MM.1S (cell line): ENCODE measurements around the gene CLEC2A.
"Not testable (repeated sequence)": the region's sequence is repeated elsewhere in the genome, so short reads cannot be mapped to it uniquely, and the experiment has no call there.

ENCODE experiments used
- DNase-seq: peaks from one replicate; pipeline ENCODE4 v3.0.0-alpha.2; 2015
- H2AFZ ChIP-seq: fragments of 300-600 bp; sonication (generic); 2 replicates; pipeline ENCODE4 v1.6.0; 2016; ENCODE audit warnings: antibody characterized with exemption, low read length
- H3F3A ChIP-seq: fragments of 300-600 bp; sonication (generic); 2 replicates; pipeline ENCODE4 v1.6.1; 2016; ENCODE audit warnings: mild to moderate bottlenecking, antibody characterized with exemption, low read length, moderate library complexity, mixed read lengths; ENCODE audit not compliant: insufficient read depth
- H3K27ac ChIP-seq: fragments of 300-600 bp; sonication (generic); 2 replicates; pipeline ENCODE4 v1.5.1; 2016; ENCODE audit warnings: mild to moderate bottlenecking, low read length
- H3K27me3 ChIP-seq: fragments of 300-600 bp; sonication (generic); replicated peaks from 2 replicates; pipeline ENCODE4 v1.6.0; 2016; ENCODE audit warnings: low read length; ENCODE audit not compliant: insufficient read depth
- H3K36me3 ChIP-seq: fragments of 300-600 bp; sonication (generic); replicated peaks from 2 replicates; pipeline ENCODE4 v1.6.1; 2016; ENCODE audit warnings: mild to moderate bottlenecking, low read length, mixed read lengths; ENCODE audit not compliant: insufficient read depth
- H3K4me1 ChIP-seq: fragments of 300-600 bp; sonication (generic); 2 replicates; pipeline ENCODE4 v1.6.1; 2016; ENCODE audit warnings: low read length, mixed read lengths
- H3K4me2 ChIP-seq: fragments of 300-600 bp; sonication (generic); 2 replicates; pipeline ENCODE4 v1.6.0; 2016; ENCODE audit warnings: low read depth, low read length
- H3K4me3 ChIP-seq: fragments of 300-600 bp; sonication (generic); 2 replicates; pipeline ENCODE4 v1.5.1; 2016; ENCODE audit warnings: low read length, mixed read lengths
- H3K79me2 ChIP-seq: fragments of 300-600 bp; sonication (generic); 2 replicates; pipeline ENCODE4 v1.6.1; 2016; ENCODE audit warnings: mixed run types, low read length, mixed read lengths
- H3K9ac ChIP-seq: fragments of 300-600 bp; sonication (generic); 2 replicates; pipeline ENCODE4 v1.6.1; 2016; ENCODE audit warnings: low read length, mixed read lengths
- H3K9me2 ChIP-seq: fragments of 300-600 bp; sonication (generic); replicated peaks from 2 replicates; pipeline ENCODE4 v1.6.1; 2016; ENCODE audit warnings: mild to moderate bottlenecking, low read length, mixed read lengths; ENCODE audit not compliant: insufficient read depth
- H3K9me3 ChIP-seq: fragments of 300-600 bp; sonication (generic); replicated peaks from 2 replicates; pipeline ENCODE4 v1.6.1; 2016; ENCODE audit warnings: mild to moderate bottlenecking, low read length, mixed read lengths; ENCODE audit not compliant: insufficient read depth
- H4K20me1 ChIP-seq: fragments of 300-600 bp; sonication (generic); 2 replicates; pipeline ENCODE4 v1.6.1; 2016; ENCODE audit warnings: mild to moderate bottlenecking, low read length, moderate library complexity, mixed read lengths; ENCODE audit not compliant: insufficient read depth
- EZH2 ChIP-seq: fragments of 300-600 bp; sonication (generic); optimal IDR thresholded peaks from 2 replicates; pipeline ENCODE3; 2017; ENCODE audit warnings: low read depth, mild to moderate bottlenecking, antibody characterized with exemption, low read length, mixed read lengths
- EZH2phosphoT487 ChIP-seq: fragments of 300-600 bp; sonication (generic); IDR thresholded peaks from 2 replicates; pipeline ENCODE4 v1.6.1; 2018; ENCODE audit warnings: antibody characterized with exemption, low read length
- TF ChIP-seq, protein P1 (sequence below): fragments of 300-600 bp; sonication (generic); IDR thresholded peaks from 2 replicates; pipeline ENCODE4 v1.5.1; 2016; ENCODE audit warnings: antibody characterized with exemption, low read length, mixed read lengths

Gene CLEC2A

DNA sequence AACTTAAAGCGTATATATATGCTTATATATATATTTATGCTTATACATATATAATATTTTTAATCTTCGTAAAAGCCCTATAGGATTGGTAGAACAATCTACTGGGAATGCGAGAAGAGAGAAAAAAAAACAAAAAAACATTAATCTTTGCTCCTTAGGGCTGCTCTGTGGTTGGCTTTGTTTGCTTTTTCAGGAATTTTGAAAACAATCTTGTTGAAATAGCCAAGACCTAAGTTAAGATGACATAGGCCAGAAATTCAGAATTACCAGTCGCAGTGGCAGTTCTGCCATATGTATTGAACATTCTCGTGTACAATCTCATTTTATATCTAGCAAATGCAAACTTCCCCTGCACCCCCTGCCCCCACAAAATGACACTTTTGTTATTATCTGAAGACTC lies 50.2 kb downstream of the CLEC2A start:
- TF ChIP-seq EZH2phosphoT487 (no peak), EZH2 (no peak)
- TF ChIP-seq, protein P1, sequence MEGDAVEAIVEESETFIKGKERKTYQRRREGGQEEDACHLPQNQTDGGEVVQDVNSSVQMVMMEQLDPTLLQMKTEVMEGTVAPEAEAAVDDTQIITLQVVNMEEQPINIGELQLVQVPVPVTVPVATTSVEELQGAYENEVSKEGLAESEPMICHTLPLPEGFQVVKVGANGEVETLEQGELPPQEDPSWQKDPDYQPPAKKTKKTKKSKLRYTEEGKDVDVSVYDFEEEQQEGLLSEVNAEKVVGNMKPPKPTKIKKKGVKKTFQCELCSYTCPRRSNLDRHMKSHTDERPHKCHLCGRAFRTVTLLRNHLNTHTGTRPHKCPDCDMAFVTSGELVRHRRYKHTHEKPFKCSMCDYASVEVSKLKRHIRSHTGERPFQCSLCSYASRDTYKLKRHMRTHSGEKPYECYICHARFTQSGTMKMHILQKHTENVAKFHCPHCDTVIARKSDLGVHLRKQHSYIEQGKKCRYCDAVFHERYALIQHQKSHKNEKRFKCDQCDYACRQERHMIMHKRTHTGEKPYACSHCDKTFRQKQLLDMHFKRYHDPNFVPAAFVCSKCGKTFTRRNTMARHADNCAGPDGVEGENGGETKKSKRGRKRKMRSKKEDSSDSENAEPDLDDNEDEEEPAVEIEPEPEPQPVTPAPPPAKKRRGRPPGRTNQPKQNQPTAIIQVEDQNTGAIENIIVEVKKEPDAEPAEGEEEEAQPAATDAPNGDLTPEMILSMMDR: no peak
- Histone ChIP-seq H3K27me3 (no peaks in the 10 kb centered on the region), H3K9ac (no peak overlapping the region), H3K79me2 (no peaks in the 10 kb centered on the region), H3K4me2 (no peak overlapping the region), H3K9me3 (no peaks in the 10 kb centered on the region), H3K4me3 (no peak overlapping the region), H3K4me1 (peaks cover 11% of the 10 kb centered on the region), H3K36me3 (no peaks in the 10 kb centered on the region), H3K27ac (no peak overlapping the region), H3F3A (no peaks in the 10 kb centered on the region), H2AFZ (no peak overlapping the region), H3K9me2 (no peaks in the 10 kb centered on the region), H4K20me1 (no peaks in the 10 kb centered on the region)
- DNase-seq: no peak

DNA sequence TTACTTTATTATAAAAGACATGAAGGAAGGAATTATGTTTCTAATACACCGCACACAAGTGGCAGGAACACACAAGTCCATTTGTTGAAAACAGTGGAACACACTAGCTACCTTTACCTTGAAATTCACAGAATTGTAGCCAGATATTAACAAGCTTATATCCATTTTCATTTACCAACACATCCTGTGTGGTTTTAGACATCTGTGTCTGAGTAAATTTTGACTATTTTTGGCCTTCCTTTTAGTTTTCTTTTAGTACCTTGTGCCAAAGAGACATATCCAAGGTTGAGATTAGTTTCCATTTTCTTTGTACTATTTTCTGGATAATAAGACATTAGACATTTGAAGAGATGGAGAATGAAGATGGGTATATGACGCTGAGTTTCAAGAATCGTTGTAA lies 50.9 kb downstream of the CLEC2A start, which contains the start of gene KLRF2:
KLRF2 (plus strand) TSS at position 244 of the 400 bp plus-strand sequence; CDS start at position 351, 107 bp downstream.
- H4K20me1 ChIP-seq: no peaks in the 10 kb centered on the region
- H3K9ac ChIP-seq: no peak within 1 kb of the TSS
- H3K9me3 ChIP-seq: no peaks in the 10 kb centered on the region
- H3K4me1 ChIP-seq: peaks cover 11% of the 10 kb centered on the region
- no peaks in the 10 kb centered on the region for H3K9me2 ChIP-seq
- TF ChIP-seq, protein P1: no peak
- no peak for TF ChIP-seq EZH2phosphoT487
- H3K4me3 ChIP-seq: no peak within 1 kb of the TSS
- no peaks in the 10 kb centered on the region for H3K27me3 ChIP-seq
- DNase-seq: peak; percentile 43
- H2AFZ ChIP-seq: no peak within 1 kb of the TSS
- H3F3A ChIP-seq: no peaks in the 10 kb centered on the region
- peak within 1 kb of the TSS; percentile 46 for H3K4me2 ChIP-seq
- no peaks in the 10 kb centered on the region for H3K36me3 ChIP-seq
- H3K27ac ChIP-seq: no peak within 1 kb of the TSS
- no peaks in the 10 kb centered on the region for H3K79me2 ChIP-seq

DNA sequence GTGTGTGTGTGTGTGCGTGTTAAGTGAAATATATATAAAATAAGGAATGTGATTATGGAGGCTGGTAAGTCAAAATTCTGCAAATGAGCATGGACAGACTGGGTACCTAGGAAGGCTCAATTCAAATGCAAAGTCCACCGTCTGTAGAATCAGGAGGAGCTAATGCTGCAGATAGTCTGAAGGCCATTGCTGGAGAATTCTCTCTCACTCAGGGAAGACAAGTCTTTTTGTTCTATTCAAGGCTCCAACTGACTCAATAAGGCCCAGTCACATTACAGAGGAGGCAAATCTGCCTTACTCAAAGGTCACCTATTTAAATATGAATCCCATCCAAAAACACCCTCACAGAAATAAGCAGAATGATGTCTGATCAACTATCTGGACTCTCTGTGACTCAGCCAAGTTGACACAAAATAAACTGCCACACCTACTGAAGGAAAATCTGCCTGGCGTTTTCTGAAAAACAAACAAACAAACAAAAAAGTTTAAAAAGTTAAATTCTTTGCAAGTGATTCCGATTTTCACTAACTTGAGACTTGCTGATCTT lies 51.6 kb downstream of the CLEC2A start:
- Histone ChIP-seq H2AFZ (no peak overlapping the region), H3K27ac (no peak overlapping the region), H3K4me1 (peaks cover 11% of the 10 kb centered on the region), H3K9me2 (no peaks in the 10 kb centered on the region), H3K4me2 (peak overlapping the region; percentile 46; the same call in 1 of the 2 replicates), H3K4me3 (no peak overlapping the region), H3K9me3 (no peaks in the 10 kb centered on the region), H3K27me3 (no peaks in the 10 kb centered on the region), H3K36me3 (no peaks in the 10 kb centered on the region), H4K20me1 (no peaks in the 10 kb centered on the region), H3K79me2 (no peaks in the 10 kb centered on the region), H3K9ac (no peak overlapping the region), H3F3A (no peaks in the 10 kb centered on the region)
- no peak for TF ChIP-seq EZH2phosphoT487
- TF ChIP-seq, protein P1: no peak
- no peak for TF ChIP-seq EZH2
- no peak for DNase-seq

DNA sequence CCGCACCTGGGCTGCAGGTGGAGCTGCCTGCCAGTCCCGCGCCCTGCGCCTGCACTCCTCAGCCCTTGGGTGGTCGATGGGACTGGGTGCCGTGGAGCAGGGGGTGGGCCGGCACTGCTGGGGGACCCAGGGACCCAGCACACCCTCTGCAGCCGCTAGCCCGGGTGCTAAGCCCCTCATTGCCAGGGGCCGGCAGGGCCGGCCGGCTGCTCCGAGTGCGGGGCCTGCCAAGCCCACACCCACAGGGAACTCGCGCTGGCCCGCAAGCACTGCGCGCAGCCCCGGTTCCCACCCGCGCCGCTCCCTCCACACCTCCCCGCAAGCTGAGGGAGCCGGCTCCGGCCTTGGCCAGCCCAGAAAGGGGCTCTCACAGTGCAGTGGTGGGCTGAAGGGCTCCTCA lies 56.0 kb downstream of the CLEC2A start:
- H3K4me1 ChIP-seq, H3K27ac ChIP-seq, H3K4me3 ChIP-seq, H3K9ac ChIP-seq, H3K4me2 ChIP-seq, DNase-seq, H3K27me3 ChIP-seq, H3K36me3 ChIP-seq, H3K79me2 ChIP-seq, H2AFZ ChIP-seq, H3K9me2 ChIP-seq, H3K9me3 ChIP-seq, H4K20me1 ChIP-seq, H3F3A ChIP-seq: not testable (repeated sequence)
